Inflammatory macrophage treated with lipopolysaccharide for 4 hours (primary cell): ENCODE measurements around the gene RECQL.
"Not testable (repeated sequence)": the region's sequence is repeated elsewhere in the genome, so short reads cannot be mapped to it uniquely, and the experiment has no call there.

Source experiments
- DNase-seq: peaks from one replicate; pipeline ENCODE4 v3.0.0-alpha.2; 2020

The RECQL gene

GRCh38 chr12:21502164-21502496 lies 695 bp upstream of the RECQL start:
- peak; percentile 56 for DNase-seq

- DNase-seq, result no peak
Measured at GRCh38 chr12:21500786-21501257, 613 bp downstream of the RECQL start.

DNA sequence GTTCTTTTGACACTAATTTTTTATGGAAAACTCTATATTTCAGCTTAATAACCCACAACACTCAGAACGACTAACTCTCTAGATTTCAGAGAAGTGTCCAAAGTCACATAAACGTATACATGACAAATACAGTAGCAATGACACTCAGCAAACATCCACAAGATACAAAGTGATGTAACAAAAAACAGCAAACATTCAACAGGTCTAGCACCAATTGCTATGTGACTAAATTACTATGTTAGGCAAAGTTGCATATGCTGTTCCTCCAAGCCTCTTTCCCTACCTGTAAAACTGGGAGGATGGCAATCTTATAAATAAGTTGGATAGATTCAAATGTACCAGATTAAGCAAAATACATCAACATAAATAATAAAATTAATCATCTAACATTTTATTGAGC lies 1.7 kb downstream of the RECQL start:
- no peak for DNase-seq

DNA sequence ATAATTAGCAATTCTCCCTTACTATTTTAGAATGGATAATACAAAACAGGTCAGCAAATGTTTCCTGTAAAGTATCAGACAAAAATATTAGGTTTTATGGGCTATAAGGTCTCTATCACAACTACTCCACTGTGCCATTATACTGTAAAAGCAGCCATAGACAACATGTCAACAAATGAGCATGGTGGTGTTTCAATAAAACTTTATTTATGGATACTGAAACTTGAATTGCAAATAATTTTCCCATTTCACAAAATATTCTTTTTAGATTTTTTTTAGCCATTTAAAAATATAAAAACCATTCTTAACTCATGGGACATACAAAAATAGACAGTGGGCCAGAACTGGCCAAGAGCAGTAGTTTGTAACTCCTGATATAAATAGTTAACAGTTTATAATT lies 15.4 kb downstream of the RECQL start:
- no peak for DNase-seq

DNA sequence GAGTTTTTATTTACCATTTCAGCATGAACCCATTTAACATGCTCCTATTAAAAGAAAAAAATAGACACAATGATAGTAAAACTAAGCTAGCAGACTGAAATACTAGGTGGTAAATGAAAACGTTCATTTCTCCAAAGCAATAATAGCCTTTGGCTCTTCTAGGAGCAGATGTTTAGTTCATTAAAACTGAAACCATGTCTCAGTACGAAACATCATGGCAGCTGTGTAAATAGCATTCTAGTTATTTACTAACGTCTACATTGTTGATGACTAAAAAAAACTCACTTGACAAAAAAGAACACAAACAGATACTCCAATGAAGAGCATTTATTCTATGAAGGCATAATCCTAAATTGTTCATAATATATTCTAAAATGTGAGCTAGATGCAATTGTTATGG lies 17.9 kb downstream of the RECQL start:
- DNase-seq, result no peak

DNA sequence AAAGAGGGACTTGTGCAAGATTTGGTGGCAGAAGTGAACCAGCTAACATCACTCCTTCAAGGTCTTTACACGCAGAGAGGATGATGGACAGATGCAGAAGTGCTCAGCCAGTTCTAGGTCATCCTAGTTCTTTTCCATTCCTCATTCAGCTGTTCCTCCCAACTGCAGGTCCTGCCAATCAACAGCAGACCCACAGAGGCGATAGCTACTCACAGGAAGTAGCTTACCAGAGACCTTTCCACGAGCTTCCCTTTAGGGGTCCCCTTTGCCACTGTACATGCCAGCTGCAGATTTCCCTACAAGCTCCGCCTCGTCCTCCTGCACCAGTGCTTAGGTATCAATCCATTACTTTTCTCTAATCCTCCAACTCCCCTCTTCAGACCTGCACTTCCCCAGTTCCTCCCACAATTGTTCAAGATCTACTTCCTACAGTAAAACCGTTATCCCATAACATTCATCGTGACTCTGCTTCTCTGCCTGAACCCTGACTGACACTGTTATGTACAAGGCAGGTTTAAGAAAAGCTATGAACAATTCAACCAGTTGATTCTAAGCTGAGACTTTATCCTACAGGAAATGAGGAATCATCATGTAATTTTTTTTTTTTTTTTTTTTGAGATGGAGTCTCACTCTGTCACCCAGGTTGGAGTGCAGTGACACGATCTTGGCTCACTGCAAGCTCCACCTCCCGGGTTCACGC lies 22.5 kb downstream of the RECQL start:
- no peak for DNase-seq

- DNase-seq, result no peak
Measured at GRCh38 chr12:21476949-21477348, 24.5 kb downstream of the RECQL start.

DNA sequence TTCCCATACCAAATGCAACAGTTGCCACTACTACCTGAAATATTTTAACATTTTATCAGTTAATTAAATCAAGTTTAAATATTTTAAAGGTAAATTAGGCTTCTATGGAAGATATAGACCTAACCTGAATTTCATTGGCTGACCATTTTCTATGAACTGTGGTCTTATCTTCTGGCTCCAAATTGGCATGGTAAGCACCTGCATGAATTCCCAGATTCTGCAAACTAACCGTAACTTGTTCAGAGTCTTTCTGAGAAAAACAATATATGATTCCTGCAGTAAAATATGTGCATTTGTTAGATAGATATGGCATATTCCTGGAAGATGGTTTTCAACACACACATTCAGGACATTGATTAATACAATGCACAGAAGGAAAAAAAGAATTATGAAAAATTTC lies 25.9 kb downstream of the RECQL start:
- DNase-seq, result no peak

- DNase-seq, result no peak
Measured at GRCh38 chr12:21472197-21472823, 29.1 kb downstream of the RECQL start.

- no peak for DNase-seq
Measured at GRCh38 chr12:21471294-21471693, 30.1 kb downstream of the RECQL start.

- DNase-seq, result not testable (repeated sequence)
Measured at GRCh38 chr12:21467334-21467733, 34.1 kb downstream of the RECQL start.

GRCh38 chr12:21459474-21459873 lies 42.0 kb downstream of the RECQL start:
- no peak for DNase-seq

DNA sequence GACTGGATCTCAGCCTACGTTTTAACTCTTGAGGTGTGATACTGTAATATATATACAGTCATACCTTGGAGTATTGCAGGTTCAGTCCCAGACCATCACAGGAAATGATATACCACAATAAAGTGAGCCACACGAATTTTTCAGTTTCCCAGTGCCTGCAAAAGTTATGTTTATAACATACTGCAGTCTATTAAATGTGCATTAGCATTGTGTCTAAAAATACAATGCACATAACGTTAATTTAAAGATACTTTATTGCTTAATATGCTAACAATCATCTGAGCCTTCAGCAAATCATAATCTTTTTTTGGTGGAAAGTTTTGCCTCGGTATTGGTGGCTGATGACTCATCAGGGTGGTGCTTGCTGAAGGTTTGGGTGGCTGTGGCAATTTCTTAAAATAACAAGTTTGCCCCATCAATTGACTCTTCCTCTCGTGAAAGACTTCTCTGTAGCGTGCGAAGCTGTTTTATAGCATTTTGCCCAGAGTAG lies 45.1 kb downstream of the RECQL start:
- peak; percentile 74 for DNase-seq

GRCh38 chr12:21453312-21453852 lies 48.1 kb downstream of the RECQL start:
- DNase-seq, result no peak

DNA sequence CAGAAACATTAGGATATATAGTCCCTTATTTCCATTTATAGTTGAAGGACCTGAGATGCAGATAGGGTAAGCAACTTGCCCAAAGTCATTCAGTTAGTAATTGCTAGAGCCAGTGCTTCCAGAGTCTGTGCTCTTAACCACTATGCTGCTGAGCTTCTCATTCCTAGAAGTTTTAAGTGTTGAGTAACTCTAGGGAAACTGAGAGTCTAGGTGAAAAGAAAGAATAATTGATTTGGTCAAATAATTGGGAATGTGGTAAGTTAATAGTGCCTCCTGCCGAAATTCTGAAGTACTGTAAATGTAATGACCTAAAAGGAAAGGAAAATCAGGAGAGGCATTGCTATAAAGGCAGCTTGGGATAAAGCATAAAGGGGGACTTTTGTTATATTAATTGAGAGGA lies 49.9 kb downstream of the RECQL start:
- DNase-seq, result no peak

DNA sequence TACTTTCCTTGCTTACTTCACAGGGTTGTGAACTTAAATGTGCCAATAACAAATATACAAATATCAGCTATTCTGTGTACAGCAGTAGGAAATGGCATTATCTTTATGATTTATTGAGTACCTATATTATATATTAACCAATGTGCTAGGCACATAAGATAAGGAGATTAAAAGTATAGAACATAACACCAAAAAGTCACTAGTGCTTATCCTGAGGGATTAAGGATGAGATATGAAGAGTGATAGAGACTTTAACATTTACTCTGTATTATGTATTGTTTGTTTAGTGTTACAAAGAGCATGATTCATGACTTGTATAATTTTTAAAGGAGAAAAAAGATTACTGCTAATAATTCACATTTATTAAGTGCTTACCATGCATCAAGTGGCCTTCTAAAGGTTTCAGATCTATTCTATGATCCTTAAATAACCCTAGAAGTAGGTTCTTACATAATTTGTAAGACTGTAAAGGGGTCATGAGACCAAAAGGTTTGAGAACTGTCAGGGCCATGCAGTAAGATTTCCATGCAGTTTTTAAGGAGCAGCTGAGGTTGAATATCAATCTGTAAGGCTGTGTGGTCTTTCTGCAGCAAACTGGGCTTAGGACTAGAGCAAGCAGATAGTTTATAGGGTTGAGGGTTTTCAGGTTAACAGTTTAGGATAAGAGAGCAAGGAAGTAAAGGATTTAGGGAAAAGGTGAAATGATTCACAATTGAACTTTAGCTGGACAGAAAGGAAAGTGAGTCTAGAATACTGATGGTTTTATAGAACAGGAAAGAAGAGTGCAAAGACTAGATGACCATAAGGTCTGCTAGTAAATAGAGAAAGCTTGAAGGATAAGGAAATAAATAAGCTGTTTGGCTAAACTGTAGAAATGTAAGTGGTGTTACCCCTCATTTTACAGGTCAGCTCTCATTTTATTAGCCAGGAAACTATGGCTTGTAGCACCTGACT lies 57.0 kb downstream of the RECQL start:
- DNase-seq, result no peak

- DNase-seq, result no peak
Measured at GRCh38 chr12:21439347-21439746, 62.1 kb downstream of the RECQL start.

GRCh38 chr12:21438643-21439042 lies 62.8 kb downstream of the RECQL start:
- no peak for DNase-seq

- DNase-seq, result no peak
Measured at GRCh38 chr12:21434699-21435098, 66.7 kb downstream of the RECQL start.

GRCh38 chr12:21433525-21433924 lies 67.9 kb downstream of the RECQL start:
- no peak for DNase-seq

GRCh38 chr12:21429994-21430393 lies 71.4 kb downstream of the RECQL start:
- no peak for DNase-seq

GRCh38 chr12:21428241-21428640 lies 73.2 kb downstream of the RECQL start:
- no peak for DNase-seq

GRCh38 chr12:21419009-21419699 lies 82.3 kb downstream of the RECQL start:
- not testable (repeated sequence) for DNase-seq
